Measurements from ENCODE around the gene COL4A2. TPM values are rescaled to one million over a fixed set of nuclear protein-coding genes. Genes with fewer than 3 reads are reported as not detected.

COL4A2 gene
- not detected for total RNA-seq

DNA sequence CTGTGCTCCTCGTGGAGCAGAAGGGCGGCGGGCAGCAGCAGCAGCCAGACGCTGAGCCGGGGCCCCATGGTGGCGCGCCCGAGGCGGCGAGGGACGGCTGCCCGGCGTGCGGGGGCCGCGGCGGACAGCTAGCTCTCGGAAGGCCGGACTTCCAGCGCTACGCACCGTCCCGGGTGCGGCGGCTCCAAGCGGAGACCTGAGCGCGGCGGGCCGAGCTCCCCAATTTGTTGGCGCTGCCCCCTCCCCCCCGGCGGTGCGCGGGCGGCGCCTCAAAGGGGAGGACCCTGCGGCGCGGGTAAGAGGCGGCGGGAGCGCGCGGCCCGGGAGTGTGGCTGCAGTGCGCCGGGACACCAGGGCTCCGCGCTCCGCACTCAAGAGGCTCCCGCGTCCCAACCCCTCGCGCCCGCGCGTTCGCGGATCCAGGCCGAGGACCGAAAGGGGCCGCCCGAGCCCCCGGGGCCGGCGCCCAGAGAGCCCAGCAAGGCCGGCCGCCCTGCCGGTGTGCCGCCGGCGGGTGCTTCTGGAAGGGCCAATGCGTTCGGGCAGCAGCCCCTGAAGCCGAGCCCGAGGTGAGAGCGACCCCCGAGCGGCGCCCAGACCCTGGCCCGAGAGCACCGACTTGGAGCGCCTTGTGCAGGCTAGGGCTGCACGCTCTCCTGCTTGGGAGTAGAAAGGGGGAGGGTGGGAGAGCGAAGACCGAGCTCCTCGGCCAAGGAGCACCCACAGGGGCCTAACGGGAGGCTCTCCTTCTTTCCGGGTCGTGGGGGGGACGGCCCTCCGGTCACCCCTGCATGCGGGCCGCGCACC lies at the start of gene COL4A2, which contains the start of gene COL4A1:
Gene COL4A2 (plus strand): TSS at position 325 of the 807 bp plus-strand sequence. CDS start 620 bp downstream, outside the sequence.
Gene COL4A1 (minus strand): TSS at position 198 of the 807 bp plus-strand sequence. CDS start 130 bp downstream, at position 68.
- ChIA-PET CTCF (no interaction called here), POLR2A (no interaction called here)
- H3K9me3 Mint-ChIP-seq: no peaks in the 10 kb centered on the region
- no peak for DNase-seq
- no peak within 1 kb of the TSS for H3K4me3 Mint-ChIP-seq
- H3K4me1 Mint-ChIP-seq: peaks cover 4% of the 10 kb centered on the region
- H3K36me3 Mint-ChIP-seq (ENCODE audit: low read depth): peaks cover 3% of the 10 kb centered on the region
- peaks cover 66% of the 10 kb centered on the region for H3K27me3 Mint-ChIP-seq
- no peak within 1 kb of the TSS for H3K27ac Mint-ChIP-seq

DNA sequence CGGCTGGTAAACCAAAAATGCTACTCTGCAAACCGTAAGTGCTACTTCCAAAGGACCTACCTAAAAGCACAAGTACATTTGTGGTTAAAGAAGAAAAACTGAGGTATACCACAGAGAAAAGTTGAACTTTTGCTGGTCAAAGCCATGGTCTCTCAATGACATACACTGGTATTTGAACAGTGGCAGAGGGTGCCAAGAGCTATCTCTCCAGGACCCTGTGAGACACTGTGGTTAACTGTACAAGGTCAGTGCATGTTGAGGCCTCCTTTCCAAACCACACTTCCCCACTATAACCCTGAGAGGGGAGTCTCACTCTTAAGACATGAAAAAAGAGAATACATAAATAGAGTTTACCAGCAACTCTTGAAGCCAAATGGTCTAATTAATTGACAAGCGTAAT lies 49.7 kb upstream of the COL4A2 start:
- Mint-ChIP-seq H3K4me1 (no peaks in the 10 kb centered on the region), H3K9me3 (no peaks in the 10 kb centered on the region), H3K4me3 (no peak overlapping the region), H3K27ac (no peak overlapping the region), H3K36me3 (ENCODE audit: low read depth) (no peaks in the 10 kb centered on the region), H3K27me3 (peaks cover 3% of the 10 kb centered on the region)
- no peak for DNase-seq
- CTCF ChIA-PET: no interaction called here
- POLR2A ChIA-PET: no interaction called here

DNA sequence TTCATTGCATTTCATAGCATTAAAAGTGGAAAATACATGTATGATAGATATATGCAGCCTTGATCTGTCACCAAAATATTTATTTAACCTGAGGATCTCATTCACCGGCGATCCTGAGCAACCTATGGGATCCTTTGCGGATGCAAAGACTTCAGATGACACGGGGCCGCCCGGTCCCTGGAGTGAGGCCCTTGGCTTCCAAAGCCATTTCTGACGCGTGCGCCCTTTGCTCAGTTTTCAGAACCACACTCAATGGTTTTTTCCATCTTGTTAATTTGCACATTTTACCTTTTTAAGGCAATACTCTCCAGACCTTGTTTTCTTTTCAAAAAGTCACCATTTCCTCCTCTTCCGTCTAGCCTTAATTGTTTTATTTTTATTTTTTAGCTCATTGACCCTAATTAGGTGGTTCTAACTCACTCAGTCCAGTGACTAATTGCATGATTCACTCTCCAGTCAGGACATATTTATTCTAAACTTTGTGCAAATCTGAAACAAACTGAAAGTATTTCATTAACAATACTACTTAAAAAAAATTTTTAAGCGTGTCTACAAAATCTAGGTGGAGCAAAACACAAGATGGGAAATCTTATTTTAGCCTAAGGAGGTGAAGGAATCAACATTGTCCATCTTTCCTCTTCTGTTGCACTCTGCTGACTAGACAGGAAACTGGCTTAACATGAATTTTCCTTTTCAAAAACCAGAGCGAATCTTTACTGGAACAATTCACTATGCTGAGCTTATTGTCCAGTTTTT lies 48.0 kb upstream of the COL4A2 start:
- POLR2A ChIA-PET: no interaction called here

DNA sequence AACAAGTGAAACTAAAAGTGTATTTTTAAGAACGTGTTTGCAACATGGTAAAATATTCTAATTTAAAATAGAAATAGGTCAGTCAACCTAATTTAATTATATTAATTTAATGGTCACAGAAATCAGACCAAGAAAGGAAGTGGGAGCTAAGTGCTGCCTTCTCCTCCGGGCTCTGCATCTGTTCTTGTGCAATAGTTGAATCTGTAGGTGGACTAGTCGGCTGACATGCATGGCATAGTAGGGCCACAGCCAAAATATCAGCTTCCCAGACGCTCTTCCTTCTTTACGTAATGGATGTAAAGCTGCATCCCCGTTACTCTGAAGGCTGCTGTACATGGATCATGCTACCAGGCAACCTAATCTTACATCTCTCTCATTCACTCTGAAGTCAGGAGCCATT lies 47.4 kb upstream of the COL4A2 start:
- H3K4me1 Mint-ChIP-seq: no peaks in the 10 kb centered on the region

More for the DNA sequence above, 48.0 kb upstream of the COL4A2 start:
- no peak overlapping the region for H3K4me3 Mint-ChIP-seq
- CTCF ChIA-PET: no interaction called here
- H3K4me1 Mint-ChIP-seq: no peaks in the 10 kb centered on the region
- peaks cover 3% of the 10 kb centered on the region for H3K27me3 Mint-ChIP-seq
- H3K36me3 Mint-ChIP-seq (ENCODE audit: low read depth): no peaks in the 10 kb centered on the region
- no peak for DNase-seq
- no peaks in the 10 kb centered on the region for H3K9me3 Mint-ChIP-seq
- H3K27ac Mint-ChIP-seq: no peak overlapping the region

DNA sequence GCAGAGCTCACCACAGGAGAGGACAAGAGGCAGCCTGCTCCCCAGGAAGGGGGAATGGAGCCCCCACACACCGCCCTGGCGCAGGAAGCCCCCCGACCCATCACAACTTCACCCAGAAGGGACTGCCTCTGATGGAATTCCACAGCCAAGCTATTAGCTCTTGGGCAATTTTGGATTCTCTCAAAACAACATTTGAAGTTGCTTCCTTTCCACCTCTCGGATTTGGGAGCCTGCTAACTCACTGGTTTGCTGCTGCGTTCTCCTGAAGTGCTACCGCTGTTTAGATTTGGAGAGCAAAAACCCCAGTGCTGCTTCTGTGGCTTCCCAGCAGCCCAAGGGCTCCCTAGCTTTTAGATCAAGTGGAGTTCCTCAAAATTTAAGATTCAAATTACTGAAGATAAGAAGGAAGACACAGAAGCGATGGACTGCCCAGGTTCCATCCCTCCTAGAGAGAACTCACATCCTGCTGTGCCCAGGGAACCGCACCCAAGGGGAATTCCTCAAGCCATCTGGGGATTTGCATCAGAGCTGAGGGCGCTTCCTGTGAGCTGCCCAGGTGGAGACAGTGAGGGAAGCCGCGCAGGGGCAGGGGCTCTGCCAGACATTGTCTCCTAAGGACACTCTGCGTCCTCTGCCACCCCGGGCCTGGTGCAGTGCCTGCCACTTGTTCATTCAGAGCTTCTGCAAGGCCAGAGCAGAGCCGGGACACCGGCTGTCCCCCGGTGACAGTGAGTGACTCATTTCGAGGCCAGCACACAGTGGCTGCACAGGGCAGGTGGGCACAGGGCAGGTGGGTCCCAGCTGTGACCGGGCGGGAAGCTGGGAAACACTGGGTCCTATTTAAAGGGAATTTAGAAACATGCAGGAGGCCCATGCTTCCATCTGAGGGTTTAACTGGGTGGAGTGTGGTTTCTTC lies 45.7 kb upstream of the COL4A2 start:
- no peak for DNase-seq
- Mint-ChIP-seq H3K4me3 (no peak overlapping the region), H3K27me3 (peaks cover 3% of the 10 kb centered on the region), H3K36me3 (ENCODE audit: low read depth) (no peaks in the 10 kb centered on the region), H3K9me3 (no peaks in the 10 kb centered on the region), H3K4me1 (no peaks in the 10 kb centered on the region), H3K27ac (no peak overlapping the region)
- ChIA-PET CTCF (no interaction called here), POLR2A (no interaction called here)

More for the DNA sequence above, 47.4 kb upstream of the COL4A2 start:
- CTCF ChIA-PET: no interaction called here
- Mint-ChIP-seq H3K36me3 (ENCODE audit: low read depth) (no peaks in the 10 kb centered on the region), H3K27me3 (peaks cover 3% of the 10 kb centered on the region), H3K27ac (no peak overlapping the region), H3K9me3 (no peaks in the 10 kb centered on the region), H3K4me3 (no peak overlapping the region)
- no peak for DNase-seq
- POLR2A ChIA-PET: no interaction called here

DNA sequence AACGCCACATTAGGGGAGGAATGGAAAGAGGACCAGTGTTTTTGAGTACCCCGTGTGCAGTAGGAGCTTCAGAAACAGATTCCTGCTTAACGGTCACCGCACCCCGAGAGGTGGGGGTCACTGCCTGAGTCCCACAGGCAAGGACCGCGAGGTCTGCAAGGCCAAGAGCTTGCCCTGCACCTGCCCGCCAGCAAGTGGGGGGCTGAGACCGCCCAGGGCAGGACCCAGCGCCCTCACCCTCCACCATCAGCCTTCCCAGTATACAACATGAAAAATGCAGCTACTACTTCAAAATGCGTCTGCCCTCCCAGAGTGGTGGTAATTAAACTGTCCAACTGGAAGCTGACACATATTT lies 45.0 kb upstream of the COL4A2 start:
- POLR2A ChIA-PET: no interaction called here

DNA sequence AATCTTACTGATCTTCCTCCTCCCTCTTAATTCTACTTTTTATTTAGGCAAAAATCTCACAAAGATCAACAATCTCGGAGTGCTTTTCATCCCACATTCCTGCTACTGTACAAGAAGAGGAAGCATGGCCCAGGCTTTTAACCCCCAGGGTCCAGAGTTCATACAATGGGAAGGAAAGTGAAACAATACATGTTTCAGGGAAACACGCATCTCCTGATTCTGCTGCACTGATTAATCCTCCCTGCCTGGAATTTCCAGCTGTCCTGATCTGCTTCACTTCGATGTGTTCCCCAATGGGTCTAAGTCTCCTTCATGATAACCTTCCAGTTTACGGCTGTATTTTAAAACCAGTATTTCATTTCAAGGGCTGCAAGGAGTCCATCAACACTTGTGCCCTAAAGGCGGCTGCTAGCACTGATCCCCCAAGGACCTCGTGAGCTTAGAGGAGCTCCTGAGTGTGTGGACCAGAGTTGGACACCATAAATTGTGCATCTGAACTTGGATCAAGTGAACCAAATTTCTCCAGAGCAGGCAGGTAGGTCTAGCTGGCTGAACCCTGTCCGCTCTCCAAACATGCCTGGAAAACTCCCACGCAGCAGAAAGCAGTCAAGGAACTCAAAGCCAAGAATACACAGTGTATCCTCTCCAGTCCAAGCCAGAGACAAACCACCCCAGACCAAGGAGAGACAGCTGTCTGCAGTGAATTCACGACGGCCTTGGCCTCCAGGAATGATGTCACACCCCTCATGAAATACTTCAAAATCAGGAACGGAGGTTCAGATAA lies 44.4 kb upstream of the COL4A2 start:
- Mint-ChIP-seq H3K27ac (no peak overlapping the region), H3K27me3 (peaks cover 3% of the 10 kb centered on the region), H3K36me3 (ENCODE audit: low read depth) (no peaks in the 10 kb centered on the region), H3K4me1 (no peaks in the 10 kb centered on the region), H3K9me3 (no peaks in the 10 kb centered on the region), H3K4me3 (no peak overlapping the region)
- no peak for DNase-seq
- POLR2A ChIA-PET: no interaction called here
- CTCF ChIA-PET: interaction anchor here (1.2 kb wide), 1 partner anchor 40 kb away, joined by 4 read pairs; no protein-coding TSS in a partner anchor

More for the DNA sequence above, 45.0 kb upstream of the COL4A2 start:
- no peak overlapping the region for H3K27ac Mint-ChIP-seq
- CTCF ChIA-PET: no interaction called here
- DNase-seq: no peak
- H3K4me1 Mint-ChIP-seq: no peaks in the 10 kb centered on the region
- H3K27me3 Mint-ChIP-seq: peaks cover 3% of the 10 kb centered on the region
- H3K4me3 Mint-ChIP-seq: no peak overlapping the region
- H3K9me3 Mint-ChIP-seq: no peaks in the 10 kb centered on the region
- H3K36me3 Mint-ChIP-seq (ENCODE audit: low read depth): no peaks in the 10 kb centered on the region

DNA sequence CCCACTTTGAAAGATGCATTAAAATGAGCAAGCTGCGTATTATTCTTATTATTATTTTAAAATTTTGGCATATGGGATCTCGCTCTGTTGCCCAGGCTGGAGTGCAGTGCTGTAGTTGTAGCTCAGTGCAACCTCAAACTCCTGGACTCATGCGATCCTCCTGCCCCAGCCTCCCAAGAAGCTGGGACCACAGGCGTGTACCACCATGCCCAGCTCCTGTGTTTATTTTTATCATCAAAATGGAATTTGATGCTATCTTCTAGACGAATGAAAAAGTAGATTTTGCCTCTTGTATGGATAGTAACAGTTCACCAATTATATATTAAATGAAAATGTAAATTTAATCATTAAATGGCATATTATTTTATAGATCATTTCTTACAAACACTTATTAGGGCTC lies 43.7 kb upstream of the COL4A2 start:
- no peak overlapping the region for H3K4me3 Mint-ChIP-seq
- DNase-seq: no peak
- H3K27ac Mint-ChIP-seq: no peak overlapping the region
- H3K27me3 Mint-ChIP-seq: peaks cover 3% of the 10 kb centered on the region
- no peaks in the 10 kb centered on the region for H3K9me3 Mint-ChIP-seq
- POLR2A ChIA-PET: no interaction called here
- no peaks in the 10 kb centered on the region for H3K4me1 Mint-ChIP-seq
- H3K36me3 Mint-ChIP-seq (ENCODE audit: low read depth): no peaks in the 10 kb centered on the region
- CTCF ChIA-PET: interaction anchor here (1.2 kb wide), 1 partner anchor 41 kb away, joined by 4 read pairs; no protein-coding TSS in a partner anchor

DNA sequence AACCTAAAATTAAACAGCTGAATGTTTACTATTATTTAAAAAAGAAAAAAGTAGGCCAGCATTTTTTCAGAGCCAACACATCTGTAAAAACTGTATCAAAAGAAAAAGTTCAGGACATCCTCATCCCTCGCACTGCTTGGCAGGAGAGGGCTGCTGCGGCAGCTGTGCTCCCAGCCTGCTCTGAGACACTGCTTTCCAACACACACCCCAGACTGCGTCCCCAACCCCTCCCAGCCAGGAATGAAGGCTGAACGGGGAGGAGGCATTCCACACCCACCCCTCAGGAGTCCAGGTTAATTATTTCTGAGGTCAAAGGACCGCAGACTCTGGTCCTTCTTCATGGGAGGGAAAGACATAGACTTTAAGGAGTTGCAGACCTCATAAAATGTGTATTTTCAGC lies 43.2 kb upstream of the COL4A2 start:
- H3K27me3 Mint-ChIP-seq: peaks cover 3% of the 10 kb centered on the region
- no peaks in the 10 kb centered on the region for H3K36me3 Mint-ChIP-seq (ENCODE audit: low read depth)
- H3K27ac Mint-ChIP-seq: no peak overlapping the region
- POLR2A ChIA-PET: no interaction called here
- no peak for DNase-seq
- no peak overlapping the region for H3K4me3 Mint-ChIP-seq
- H3K4me1 Mint-ChIP-seq: no peaks in the 10 kb centered on the region
- no peaks in the 10 kb centered on the region for H3K9me3 Mint-ChIP-seq
- CTCF ChIA-PET: no interaction called here

DNA sequence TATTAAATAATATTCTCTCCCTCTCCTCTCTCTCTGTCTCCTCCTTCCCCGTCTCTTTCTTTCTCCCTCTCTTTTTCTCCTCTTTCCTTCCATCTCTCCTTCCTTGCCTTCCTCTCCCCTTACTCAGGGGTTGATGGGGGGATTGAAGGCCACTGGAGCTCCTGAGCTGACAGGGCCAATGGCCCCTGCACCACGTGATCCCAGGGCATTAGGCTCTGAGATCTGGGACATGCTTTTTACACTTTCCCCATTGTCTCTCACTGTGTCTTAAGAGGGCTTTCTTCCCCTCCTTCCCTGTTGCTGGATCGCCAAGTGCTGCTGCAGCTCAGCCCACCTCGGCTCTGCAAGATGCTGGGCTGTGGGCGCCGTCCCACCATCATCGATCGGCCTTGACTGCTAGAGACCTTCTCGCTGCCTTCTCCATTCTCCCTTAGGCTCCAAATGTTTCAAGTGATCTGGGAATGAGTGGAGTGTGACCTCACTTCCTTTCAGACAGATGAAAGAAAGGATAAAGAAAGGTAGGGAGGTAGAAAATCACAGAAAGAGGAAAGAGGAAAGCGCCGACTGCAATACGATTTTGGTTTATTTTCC lies 42.3 kb upstream of the COL4A2 start:
- H3K4me1 Mint-ChIP-seq: no peaks in the 10 kb centered on the region
- CTCF ChIA-PET: no interaction called here
- H3K9me3 Mint-ChIP-seq: no peaks in the 10 kb centered on the region
- DNase-seq: no peak
- no peak overlapping the region for H3K27ac Mint-ChIP-seq
- H3K36me3 Mint-ChIP-seq (ENCODE audit: low read depth): no peaks in the 10 kb centered on the region
- H3K4me3 Mint-ChIP-seq: no peak overlapping the region
- POLR2A ChIA-PET: no interaction called here
- H3K27me3 Mint-ChIP-seq: peaks cover 3% of the 10 kb centered on the region

DNA sequence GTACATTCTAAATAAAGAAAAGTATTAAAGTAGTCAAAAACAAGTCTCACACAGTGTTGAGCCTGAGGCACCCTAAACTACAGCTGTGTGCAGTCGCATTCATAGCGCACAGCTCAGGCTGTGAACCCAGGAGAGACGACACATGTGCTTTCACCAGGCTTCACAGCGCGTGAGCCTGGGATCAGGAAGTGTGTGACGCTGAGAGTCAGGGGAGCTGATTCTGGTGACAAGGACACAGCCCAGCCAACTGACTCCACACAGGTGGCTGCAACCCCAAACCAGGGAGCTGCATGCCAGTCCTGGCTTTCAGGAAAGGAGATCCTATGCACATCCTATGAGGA lies 41.8 kb upstream of the COL4A2 start:
- H3K4me3 Mint-ChIP-seq: no peak overlapping the region
- no peak for DNase-seq
- no peaks in the 10 kb centered on the region for H3K36me3 Mint-ChIP-seq (ENCODE audit: low read depth)
- H3K27ac Mint-ChIP-seq: no peak overlapping the region
- H3K27me3 Mint-ChIP-seq: peaks cover 3% of the 10 kb centered on the region
- no peaks in the 10 kb centered on the region for H3K9me3 Mint-ChIP-seq
- CTCF ChIA-PET: no interaction called here
- POLR2A ChIA-PET: no interaction called here
- H3K4me1 Mint-ChIP-seq: no peaks in the 10 kb centered on the region

DNA sequence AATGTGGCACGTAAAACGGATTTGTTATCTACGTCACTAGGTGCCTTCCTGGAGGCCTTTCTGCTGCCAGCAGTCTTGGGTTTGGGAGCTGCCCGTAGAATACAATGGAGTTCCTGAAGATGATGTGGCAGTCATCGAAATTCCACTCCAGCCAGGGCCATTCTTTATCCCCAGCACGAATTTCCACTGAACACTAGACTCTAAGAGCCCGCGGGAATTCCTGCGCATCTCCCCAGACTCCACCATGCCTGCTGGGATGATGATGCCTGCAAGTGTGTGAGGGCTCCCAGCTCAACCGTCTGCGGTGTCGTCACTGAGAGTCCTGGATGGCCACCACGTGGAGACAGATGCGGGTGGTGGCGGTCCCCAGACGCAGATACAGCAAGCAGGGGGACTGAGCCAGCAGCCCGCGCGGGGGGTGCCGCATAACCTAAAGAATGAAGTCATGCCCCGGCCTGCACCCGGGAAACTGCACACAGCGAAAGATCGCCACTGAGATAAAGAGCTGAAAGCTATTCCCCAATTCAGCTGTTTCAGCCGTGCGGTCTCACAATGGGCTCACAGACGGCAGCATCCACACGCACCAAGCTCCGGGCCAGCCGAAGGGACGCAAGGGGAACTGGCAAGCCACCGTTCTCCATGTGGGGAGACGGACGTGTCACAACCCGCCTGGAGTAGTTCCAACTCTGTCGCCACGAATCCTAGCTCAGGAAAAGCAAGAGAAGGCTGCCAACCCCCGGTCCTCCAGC lies 41.2 kb upstream of the COL4A2 start:
- Mint-ChIP-seq H3K9me3 (no peaks in the 10 kb centered on the region), H3K27ac (no peak overlapping the region), H3K4me3 (no peak overlapping the region), H3K4me1 (no peaks in the 10 kb centered on the region), H3K27me3 (peaks cover 3% of the 10 kb centered on the region), H3K36me3 (ENCODE audit: low read depth) (no peaks in the 10 kb centered on the region)
- no peak for DNase-seq
- POLR2A ChIA-PET: no interaction called here
- CTCF ChIA-PET: no interaction called here
